Hematopoietic multipotent progenitor cell (in vitro differentiated cells): Measurements from ENCODE around the gene TRIM45. TPM values are rescaled to one million over a fixed set of nuclear protein-coding genes. Genes with fewer than 3 reads are reported as not detected.
"Not testable (repeated sequence)": the region's sequence is repeated elsewhere in the genome, so short reads cannot be mapped to it uniquely, and the experiment has no call there.

Source experiments
- DNase-seq, 3 donors: peaks; one replicate each; pipeline ENCODE4 v3.0.0-alpha.2; 2011 to 2015; ENCODE audit warnings: low read depth in 2 of 3, low spot score in 2 of 3
- total RNA-seq: library from RNA; depleted of rRNA; stranded (reverse); fragments of >200 nt; gene quantifications from one replicate; pipeline ENCODE4 v1.2.3, GENCODE V29; 2012

Gene TRIM45
- total RNA-seq, 1 donor: 7.0 TPM

GRCh38 chr1:117105722-117106121 lies 15.8 kb downstream of the TRIM45 start:
- no peak for DNase-seq

- no peak for DNase-seq
These were observed 16.6 kb downstream of the TRIM45 start for GRCh38 chr1:117104986-117105385.

GRCh38 chr1:117101858-117102257 lies 19.7 kb downstream of the TRIM45 start:
- not testable (repeated sequence) for DNase-seq

- no peak for DNase-seq
These were observed 20.2 kb downstream of the TRIM45 start for GRCh38 chr1:117101334-117101733.

- no peak for DNase-seq
These were observed 23.2 kb downstream of the TRIM45 start for GRCh38 chr1:117098287-117098890.

- no peak for DNase-seq
These were observed 24.1 kb downstream of the TRIM45 start for GRCh38 chr1:117097443-117097842.

GRCh38 chr1:117096951-117097408 lies 24.6 kb downstream of the TRIM45 start:
- no peak for DNase-seq

- DNase-seq: no peak
These were observed 26.5 kb downstream of the TRIM45 start for GRCh38 chr1:117094841-117095604.

GRCh38 chr1:117093870-117094621 lies 27.5 kb downstream of the TRIM45 start:
- peak in 2 of 3 donors; percentile 24 to 53 for DNase-seq

- no peak for DNase-seq
These were observed 28.4 kb downstream of the TRIM45 start for GRCh38 chr1:117093091-117093534.

GRCh38 chr1:117092594-117092993 lies 29.0 kb downstream of the TRIM45 start:
- DNase-seq: no peak

- DNase-seq: no peak
These were observed 31.6 kb downstream of the TRIM45 start for GRCh38 chr1:117089996-117090395.

- DNase-seq: no peak
These were observed 33.9 kb downstream of the TRIM45 start for GRCh38 chr1:117087686-117088085.

GRCh38 chr1:117084231-117084630 lies 37.3 kb downstream of the TRIM45 start:
- DNase-seq: no peak

GRCh38 chr1:117079737-117080136 lies 41.8 kb downstream of the TRIM45 start:
- DNase-seq: no peak

- DNase-seq: no peak
These were observed 44.3 kb downstream of the TRIM45 start for GRCh38 chr1:117077267-117077666.

GRCh38 chr1:117076648-117077047 lies 44.9 kb downstream of the TRIM45 start:
- no peak for DNase-seq

- no peak for DNase-seq
These were observed 51.4 kb downstream of the TRIM45 start for GRCh38 chr1:117070124-117070523.

- no peak for DNase-seq
These were observed 52.2 kb downstream of the TRIM45 start for GRCh38 chr1:117069220-117069844.

- no peak for DNase-seq
These were observed 53.0 kb downstream of the TRIM45 start for GRCh38 chr1:117068580-117068979.
